CD14-positive monocyte (primary cell): ENCODE data around the gene WIZ. TPM values are rescaled to one million over a fixed set of nuclear protein-coding genes. Genes with fewer than 3 reads are reported as not detected.

Experiments used
- DNase-seq, 3 donors: peaks; one replicate each; pipeline ENCODE4 v3.0.0-alpha.2; 2011 to 2022
- H2AFZ ChIP-seq: 2 replicates; pipeline ENCODE4 v1.6.0; 2012; ENCODE audit warnings: mild to moderate bottlenecking, low read depth, low read length, inconsistent platforms; ENCODE audit not compliant: insufficient read depth, poor library complexity, severe bottlenecking
- H3K27ac ChIP-seq, 2 donors: 1 replicate in 1 of 2; 2 replicates in 1 of 2; pipeline ENCODE4 v1.5.1; 2012 to 2013; ENCODE audit warnings: low read length in 2 of 2, control low read depth in 1 of 2, inconsistent platforms in 1 of 2, low read depth in 1 of 2, mild to moderate bottlenecking in 1 of 2
- H3K27me3 ChIP-seq, 2 donors: one replicate each; pipeline versions ENCODE4 v1.6.0 to v1.6.1; 2011 to 2013; ENCODE audit warnings: low read length in 2 of 2; ENCODE audit not compliant: control insufficient read depth in 2 of 2, insufficient read depth in 2 of 2
- H3K36me3 ChIP-seq, 2 donors: replicated peaks in 1 of 2; 1 replicate in 1 of 2; 2 replicates in 1 of 2; pipeline versions ENCODE4 v1.5.1 to v1.6.1; 2012 to 2013; ENCODE audit warnings: low read length in 2 of 2, control low read depth in 1 of 2, inconsistent platforms in 1 of 2, mild to moderate bottlenecking in 1 of 2; ENCODE audit not compliant: insufficient read depth in 2 of 2, control insufficient read depth in 1 of 2
- H3K4me1 ChIP-seq, 2 donors: 1 replicate in 1 of 2; 2 replicates in 1 of 2; pipeline versions ENCODE4 v1.5.1 to v1.6.1; 2012 to 2013; ENCODE audit warnings: low read length in 2 of 2, control low read depth in 1 of 2, inconsistent platforms in 1 of 2, mild to moderate bottlenecking in 1 of 2, moderate library complexity in 1 of 2; ENCODE audit not compliant: insufficient read depth in 2 of 2, control insufficient read depth in 1 of 2
- H3K4me2 ChIP-seq: replicated peaks from 2 replicates; pipeline ENCODE3; 2012; ENCODE audit warnings: low read length, moderate library complexity, mild to moderate bottlenecking; ENCODE audit not compliant: poor library complexity, severe bottlenecking; ENCODE audit errors: extremely low read depth
- H3K4me3 ChIP-seq, 3 experiments: fragments of 200-600 bp in 1 of 3; sonication (generic) in 1 of 3; replicated peaks in 1 of 3; 1 replicate in 2 of 3; 2 replicates in 1 of 3; pipeline ENCODE4 v1.5.1; 2011 to 2013; ENCODE audit warnings: low read length in 3 of 3, mild to moderate bottlenecking in 3 of 3, control low read depth in 2 of 3, low read depth in 2 of 3, inconsistent platforms in 1 of 3, moderate library complexity in 1 of 3
- H3K79me2 ChIP-seq: 2 replicates; pipeline ENCODE4 v1.6.0; 2012; ENCODE audit warnings: mild to moderate bottlenecking, control low read depth, inconsistent platforms, low read length, moderate library complexity; ENCODE audit not compliant: insufficient read depth
- H3K9ac ChIP-seq: 2 replicates; pipeline ENCODE4 v1.6.0; 2017; ENCODE audit warnings: low read length, mild to moderate bottlenecking; ENCODE audit not compliant: insufficient read depth, poor library complexity, severe bottlenecking
- H3K9me3 ChIP-seq, 2 donors: replicated peaks in 1 of 2; 1 replicate in 1 of 2; 2 replicates in 1 of 2; pipeline versions ENCODE4 v1.5.1 to v1.6.1; 2012 to 2013; ENCODE audit warnings: low read length in 2 of 2, control low read depth in 1 of 2; ENCODE audit not compliant: control insufficient read depth in 1 of 2, insufficient read depth in 1 of 2
- H4K20me1 ChIP-seq: 2 replicates; pipeline ENCODE4 v1.6.0; 2012; ENCODE audit warnings: mild to moderate bottlenecking, low read length, control low read depth, moderate library complexity; ENCODE audit not compliant: insufficient read depth
- H3K27ac Mint-ChIP-seq, 7 donors: one replicate each; pipeline ENCODE4 v1.8.0; 2020; ENCODE audit warnings: mild to moderate bottlenecking in 7 of 7, mixed read lengths in 7 of 7, moderate library complexity in 6 of 7, inconsistent platforms in 2 of 7
- H3K27me3 Mint-ChIP-seq, 3 donors: one replicate each; pipeline ENCODE4 v1.8.0; 2021 to 2022; ENCODE audit warnings: low read depth in 3 of 3, mild to moderate bottlenecking in 3 of 3, mixed read lengths in 3 of 3, moderate library complexity in 3 of 3, inconsistent platforms in 1 of 3
- H3K36me3 Mint-ChIP-seq, 2 donors: one replicate each; pipeline ENCODE4 v1.8.0; 2020; ENCODE audit warnings: mixed read lengths in 2 of 2, inconsistent platforms in 1 of 2, mild to moderate bottlenecking in 1 of 2
- H3K4me1 Mint-ChIP-seq: one replicate; pipeline ENCODE4 v1.8.0; 2020; ENCODE audit warnings: mild to moderate bottlenecking, mixed read lengths
- H3K4me3 Mint-ChIP-seq, 2 donors: one replicate each; pipeline ENCODE4 v1.8.0; 2020; ENCODE audit warnings: mild to moderate bottlenecking in 2 of 2, mixed read lengths in 2 of 2, moderate library complexity in 1 of 2
- H3K9me3 Mint-ChIP-seq, 7 donors: one replicate each; pipeline ENCODE4 v1.8.0; 2020 to 2022; ENCODE audit warnings: mixed read lengths in 7 of 7, mild to moderate bottlenecking in 6 of 7, moderate library complexity in 6 of 7, inconsistent platforms in 2 of 7
- CTCF ChIP-seq: fragments of 200-600 bp; IDR thresholded peaks from one replicate; pipeline ENCODE4 v1.8.0; 2022; ENCODE audit warnings: antibody characterized with exemption, mild to moderate bottlenecking
- WGBS: methylation state at CpG from one replicate; pipeline ENCODE4 v1.1.5; 2013; ENCODE audit warnings: missing lambda C conversion rate; ENCODE audit not compliant: insufficient coverage; 5-methylcytosine and 5-hydroxymethylcytosine counted together
- intact Hi-C, 2 donors: fragments of 100-400 bp; cut with micrococcal nuclease; formaldehyde crosslinking; loops; one replicate each; pipeline versions ENCODE4 v1.15.0 to v1.15.1; 2023
- polyA plus RNA-seq, 3 donors: library from polyadenylated mRNA; depleted of rRNA in 1 of 3; unstranded in 2 of 3; stranded (reverse) in 1 of 3; fragments of 300-500 nt in 2 of 3; fragments of >200 nt in 1 of 3; fragmentation: Illumina TruSeq in 2 of 3; gene quantifications; 1 replicate in 2 of 3; 2 replicates in 1 of 3; pipeline ENCODE4 v1.2.3, GENCODE V29; 2012 to 2021

The WIZ gene
- polyA plus RNA-seq, 3 donors = 0.47 to 13.7 (median 0.51) TPM

DNA sequence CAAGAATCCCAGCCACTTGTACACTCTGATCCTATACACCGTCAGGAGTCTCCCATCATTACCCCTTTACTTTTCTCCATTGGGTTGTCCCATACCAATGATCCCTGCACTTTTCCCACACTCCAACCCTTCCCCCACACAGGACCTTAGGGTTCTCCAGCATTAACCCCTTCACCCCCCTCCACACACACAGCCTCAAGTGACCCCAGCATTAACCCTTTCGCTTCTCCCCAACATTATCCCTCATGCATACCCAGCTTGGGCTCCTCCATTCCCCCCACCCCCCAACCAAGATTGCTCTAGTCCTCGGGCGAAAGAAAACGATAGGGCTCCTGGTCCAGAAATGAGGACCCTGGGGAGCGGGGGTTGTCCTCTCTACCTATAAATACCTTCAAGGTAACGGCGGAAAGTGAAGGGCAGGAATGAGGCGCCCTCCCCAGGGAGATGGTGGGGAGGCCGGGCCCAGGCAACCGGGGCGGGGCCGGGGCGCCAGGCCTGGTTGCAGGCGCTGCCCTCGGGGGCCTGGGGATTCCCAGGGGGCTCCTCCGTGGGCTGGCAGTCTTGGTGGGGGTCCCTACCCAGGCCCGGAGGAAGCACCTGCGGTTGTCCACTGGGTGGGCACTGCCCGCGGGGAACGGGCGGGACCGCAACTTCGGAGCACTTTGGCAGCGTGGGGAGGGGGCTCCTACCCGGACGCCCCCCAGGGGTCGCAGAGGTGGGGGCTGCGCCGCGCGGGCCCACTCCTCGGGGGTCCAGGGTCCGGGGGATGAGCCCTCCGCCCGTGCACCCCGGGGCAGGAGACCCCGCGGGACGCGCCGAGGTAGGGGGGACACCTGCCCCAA lies 757 bp downstream of the WIZ start:
- Histone ChIP-seq H4K20me1 (peaks cover 4% of the 10 kb centered on the region), H3K9me3 (no peaks in the 10 kb centered on the region), H3K4me3 (peak overlapping the region; percentile 43 to 76 (median 57)), H2AFZ (peak overlapping the region; percentile 80), H3K27me3 (no peaks in the 10 kb centered on the region), H3K79me2 (no peaks in the 10 kb centered on the region), H3K9ac (peak overlapping the region; percentile 56), H3K27ac (no peak overlapping the region), H3K4me2 (peak overlapping the region; percentile 88), H3K4me1 (peaks cover 11 to 12% of the 10 kb centered on the region in 2 donors), H3K36me3 (peaks cover 10 to 24% of the 10 kb centered on the region in 2 donors)
- Mint-ChIP-seq H3K4me3 (peak overlapping the region; percentile 73 to 79), H3K27me3 (peaks cover 0 to 5% (median 0%) of the 10 kb centered on the region in 3 donors), H3K36me3 (peaks cover 16 to 19% of the 10 kb centered on the region in 2 donors), H3K4me1 (peaks cover 15% of the 10 kb centered on the region), H3K9me3 (peaks cover 0 to 3% (median 2%) of the 10 kb centered on the region in 7 donors), H3K27ac (peak overlapping the region; percentile 34 to 74 (median 52))
- no peak for DNase-seq
- 11% methylated on average over 16 of the region's 43 CpGs for WGBS
- intact Hi-C loops = no loop called here
- TF ChIP-seq CTCF = no peak

- H3K9me3 ChIP-seq = no peaks in the 10 kb centered on the region
- Mint-ChIP-seq H3K36me3 (peaks cover 9 to 12% of the 10 kb centered on the region in 2 donors), H3K27me3 (peaks cover 0 to 5% (median 0%) of the 10 kb centered on the region in 3 donors), H3K4me1 (peaks cover 15% of the 10 kb centered on the region), H3K9me3 (peaks cover 0 to 3% (median 2%) of the 10 kb centered on the region in 7 donors), H3K27ac (peak overlapping the region in 6 of 7 donors; percentile 34 to 74 (median 49)), H3K4me3 (peak overlapping the region; percentile 73 to 79)
- intact Hi-C loops = no loop called here
- no peak for DNase-seq
- peaks cover 4% of the 10 kb centered on the region for H4K20me1 ChIP-seq
- no peak overlapping the region for H3K27ac ChIP-seq
- H3K36me3 ChIP-seq = peaks cover 6 to 16% of the 10 kb centered on the region in 2 donors
- peaks cover 11 to 12% of the 10 kb centered on the region in 2 donors for H3K4me1 ChIP-seq
- H3K4me3 ChIP-seq = peak overlapping the region in 1 of 3 experiments; percentile 76
- no peak for TF ChIP-seq CTCF
- no peaks in the 10 kb centered on the region for H3K27me3 ChIP-seq
- H2AFZ ChIP-seq = no peak overlapping the region
- H3K9ac ChIP-seq = no peak overlapping the region
- H3K4me2 ChIP-seq = peak overlapping the region; percentile 88
- whole genome bisulfite sequencing = 85% methylated on average over 13 of the region's 17 CpGs
- no peaks in the 10 kb centered on the region for H3K79me2 ChIP-seq
Observed at GRCh38 chr19:15448044-15448777, 1.5 kb downstream of the WIZ start.
